Ovary (tissue), 3 donors: ENCODE measurements around the gene SEC16A.

Experiments
- EP300 ChIP-seq: sonication (generic); formaldehyde crosslinking; IDR thresholded peaks from one replicate; pipeline ENCODE4 v1.6.1; 2017; ENCODE audit warnings: antibody characterized with exemption
- POLR2A ChIP-seq: fragments of 450-650 bp; IDR thresholded peaks from one replicate; pipeline ENCODE4 v1.6.1; 2017; ENCODE audit warnings: antibody characterized with exemption, mild to moderate bottlenecking, moderate library complexity
- TF ChIP-seq, protein P1 (sequence below), 3 donors: fragments of 450-650 bp in 2 of 3; fragments of 200-600 bp in 1 of 3; IDR thresholded peaks; one replicate each; pipeline versions ENCODE4 v1.5.1 to v1.8.0; 2016 to 2022; ENCODE audit warnings: antibody characterized with exemption in 3 of 3, mild to moderate bottlenecking in 1 of 3
- donor health status: DM: no; HTN: no; CAD: no.

GRCh38 chr9:136453326-136453725 lies 29.5 kb downstream of the SEC16A start:
- TF ChIP-seq POLR2A (no peak), EP300 (no peak)
- TF ChIP-seq, protein P1, sequence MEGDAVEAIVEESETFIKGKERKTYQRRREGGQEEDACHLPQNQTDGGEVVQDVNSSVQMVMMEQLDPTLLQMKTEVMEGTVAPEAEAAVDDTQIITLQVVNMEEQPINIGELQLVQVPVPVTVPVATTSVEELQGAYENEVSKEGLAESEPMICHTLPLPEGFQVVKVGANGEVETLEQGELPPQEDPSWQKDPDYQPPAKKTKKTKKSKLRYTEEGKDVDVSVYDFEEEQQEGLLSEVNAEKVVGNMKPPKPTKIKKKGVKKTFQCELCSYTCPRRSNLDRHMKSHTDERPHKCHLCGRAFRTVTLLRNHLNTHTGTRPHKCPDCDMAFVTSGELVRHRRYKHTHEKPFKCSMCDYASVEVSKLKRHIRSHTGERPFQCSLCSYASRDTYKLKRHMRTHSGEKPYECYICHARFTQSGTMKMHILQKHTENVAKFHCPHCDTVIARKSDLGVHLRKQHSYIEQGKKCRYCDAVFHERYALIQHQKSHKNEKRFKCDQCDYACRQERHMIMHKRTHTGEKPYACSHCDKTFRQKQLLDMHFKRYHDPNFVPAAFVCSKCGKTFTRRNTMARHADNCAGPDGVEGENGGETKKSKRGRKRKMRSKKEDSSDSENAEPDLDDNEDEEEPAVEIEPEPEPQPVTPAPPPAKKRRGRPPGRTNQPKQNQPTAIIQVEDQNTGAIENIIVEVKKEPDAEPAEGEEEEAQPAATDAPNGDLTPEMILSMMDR (IDR thresholded peaks at IDR 0.05), result no peak
